ENCODE measurements around the gene APOBEC3B.
"Not testable (repeated sequence)": the region's sequence is repeated elsewhere in the genome, so short reads cannot be mapped to it uniquely, and the experiment has no call there.

GRCh38 chr22:38980587-38980986 lies 1.6 kb upstream of the APOBEC3B start:
- not testable (repeated sequence) for TF ChIP-seq POLR2A, POLR2AphosphoS5, SPI1, TAF1 (IDR thresholded peaks at IDR 0.05; ENCODE audit: low read depth, low read length)

Measured in GM12891 (cell line).